ENCODE data around the gene FLACC1. TPM values are rescaled to one million over a fixed set of nuclear protein-coding genes. Genes with fewer than 3 reads are reported as not detected.
"Not testable (repeated sequence)": the region's sequence is repeated elsewhere in the genome, so short reads cannot be mapped to it uniquely, and the experiment has no call there.

The FLACC1 gene
- total RNA-seq, 1 donor from 2014 or later = 0.26 TPM

GRCh38 chr2:201369775-201370174, 12.6 kb upstream of the FLACC1 start:
- H3K36me3 ChIP-seq (ENCODE audit: control insufficient read depth, insufficient read depth, low read length) = no peaks in the 10 kb centered on the region
- FAIRE-seq = no peak
- no peaks in the 10 kb centered on the region for H3K27me3 ChIP-seq (ENCODE audit: control insufficient read depth, insufficient read depth, low read length)
- no peak overlapping the region for H3K4me3 ChIP-seq (ENCODE audit: low read depth, low read length)
- no peak for DNase-seq (ENCODE audit: low read depth)
- TF ChIP-seq, protein P1, sequence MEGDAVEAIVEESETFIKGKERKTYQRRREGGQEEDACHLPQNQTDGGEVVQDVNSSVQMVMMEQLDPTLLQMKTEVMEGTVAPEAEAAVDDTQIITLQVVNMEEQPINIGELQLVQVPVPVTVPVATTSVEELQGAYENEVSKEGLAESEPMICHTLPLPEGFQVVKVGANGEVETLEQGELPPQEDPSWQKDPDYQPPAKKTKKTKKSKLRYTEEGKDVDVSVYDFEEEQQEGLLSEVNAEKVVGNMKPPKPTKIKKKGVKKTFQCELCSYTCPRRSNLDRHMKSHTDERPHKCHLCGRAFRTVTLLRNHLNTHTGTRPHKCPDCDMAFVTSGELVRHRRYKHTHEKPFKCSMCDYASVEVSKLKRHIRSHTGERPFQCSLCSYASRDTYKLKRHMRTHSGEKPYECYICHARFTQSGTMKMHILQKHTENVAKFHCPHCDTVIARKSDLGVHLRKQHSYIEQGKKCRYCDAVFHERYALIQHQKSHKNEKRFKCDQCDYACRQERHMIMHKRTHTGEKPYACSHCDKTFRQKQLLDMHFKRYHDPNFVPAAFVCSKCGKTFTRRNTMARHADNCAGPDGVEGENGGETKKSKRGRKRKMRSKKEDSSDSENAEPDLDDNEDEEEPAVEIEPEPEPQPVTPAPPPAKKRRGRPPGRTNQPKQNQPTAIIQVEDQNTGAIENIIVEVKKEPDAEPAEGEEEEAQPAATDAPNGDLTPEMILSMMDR (IDR thresholded peaks at IDR 0.05; ENCODE audit: insufficient read depth, low read length, severe bottlenecking) = no peak

DNA sequence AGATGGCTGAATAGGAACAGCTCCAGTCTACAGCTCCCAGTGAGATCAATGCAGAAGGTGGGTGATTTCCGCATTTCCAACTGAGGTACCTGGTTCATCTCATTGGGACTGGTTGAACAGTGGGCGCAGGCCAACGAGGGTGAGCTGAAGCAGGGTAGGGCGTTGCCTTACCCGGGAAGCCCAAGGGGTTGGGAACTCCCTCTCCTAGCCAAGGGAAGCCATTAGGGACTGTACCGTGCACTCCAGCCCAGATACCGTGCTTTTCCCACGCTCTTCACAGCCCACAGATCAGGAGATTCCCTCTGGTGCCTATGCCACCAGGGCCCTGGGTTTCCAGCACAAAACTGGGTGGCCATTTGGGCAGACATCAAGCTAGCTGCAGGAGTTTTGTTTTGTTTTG, 12.2 kb upstream of the FLACC1 start:
- DNase-seq (ENCODE audit: low read depth); H3K36me3 ChIP-seq (ENCODE audit: control insufficient read depth, insufficient read depth, low read length); H3K27me3 ChIP-seq (ENCODE audit: control insufficient read depth, insufficient read depth, low read length); H3K4me3 ChIP-seq (ENCODE audit: low read depth, low read length); FAIRE-seq: not testable (repeated sequence)

DNA sequence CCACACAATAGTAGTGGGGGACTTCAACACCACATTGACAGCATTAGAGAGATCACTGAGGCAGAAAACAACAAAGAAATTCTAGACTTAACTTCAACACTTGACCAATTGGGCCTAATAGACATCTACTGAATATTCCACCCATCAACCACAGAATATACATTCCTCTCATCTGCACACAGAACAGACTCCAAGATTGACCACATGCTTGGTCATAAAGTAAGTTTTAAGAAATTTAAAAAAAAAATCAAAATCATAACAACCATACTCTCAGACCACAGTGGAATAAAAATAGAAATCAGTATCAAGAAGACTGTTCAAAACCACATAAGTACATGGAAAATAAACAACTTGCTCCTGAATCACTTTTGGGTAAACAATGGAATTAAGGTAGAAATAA, 9.0 kb upstream of the FLACC1 start:
- DNase-seq (ENCODE audit: low read depth) = no peak
- TF ChIP-seq, protein P1 (IDR thresholded peaks at IDR 0.05; ENCODE audit: insufficient read depth, low read length, severe bottlenecking) = no peak
- H3K36me3 ChIP-seq (ENCODE audit: control insufficient read depth, insufficient read depth, low read length) = no peaks in the 10 kb centered on the region
- H3K27me3 ChIP-seq (ENCODE audit: control insufficient read depth, insufficient read depth, low read length) = no peaks in the 10 kb centered on the region
- no peak overlapping the region for H3K4me3 ChIP-seq (ENCODE audit: low read depth, low read length)
- FAIRE-seq = no peak

- H3K36me3 ChIP-seq (ENCODE audit: control insufficient read depth, insufficient read depth, low read length) = peaks cover 1% of the 10 kb centered on the region
- DNase-seq (ENCODE audit: low read depth) (peak; percentile 71), FAIRE-seq (no peak)
- no peaks in the 10 kb centered on the region for H3K27me3 ChIP-seq (ENCODE audit: control insufficient read depth, insufficient read depth, low read length)
- TF ChIP-seq, protein P1 (IDR thresholded peaks at IDR 0.05; ENCODE audit: insufficient read depth, low read length, severe bottlenecking) = peak; percentile 84
- no peak overlapping the region for H3K4me3 ChIP-seq (ENCODE audit: low read depth, low read length)
These were observed 6.9 kb upstream of the FLACC1 start for GRCh38 chr2:201363857-201364560.

- peaks cover 1% of the 10 kb centered on the region for H3K36me3 ChIP-seq (ENCODE audit: control insufficient read depth, insufficient read depth, low read length)
- TF ChIP-seq, protein P1 (IDR thresholded peaks at IDR 0.05; ENCODE audit: insufficient read depth, low read length, severe bottlenecking) = no peak
- no peaks in the 10 kb centered on the region for H3K27me3 ChIP-seq (ENCODE audit: control insufficient read depth, insufficient read depth, low read length)
- FAIRE-seq (no peak), DNase-seq (ENCODE audit: low read depth) (peak; percentile 9)
- H3K4me3 ChIP-seq (ENCODE audit: low read depth, low read length) = no peak overlapping the region
These were observed 5.3 kb upstream of the FLACC1 start for GRCh38 chr2:201362396-201362795.

DNA sequence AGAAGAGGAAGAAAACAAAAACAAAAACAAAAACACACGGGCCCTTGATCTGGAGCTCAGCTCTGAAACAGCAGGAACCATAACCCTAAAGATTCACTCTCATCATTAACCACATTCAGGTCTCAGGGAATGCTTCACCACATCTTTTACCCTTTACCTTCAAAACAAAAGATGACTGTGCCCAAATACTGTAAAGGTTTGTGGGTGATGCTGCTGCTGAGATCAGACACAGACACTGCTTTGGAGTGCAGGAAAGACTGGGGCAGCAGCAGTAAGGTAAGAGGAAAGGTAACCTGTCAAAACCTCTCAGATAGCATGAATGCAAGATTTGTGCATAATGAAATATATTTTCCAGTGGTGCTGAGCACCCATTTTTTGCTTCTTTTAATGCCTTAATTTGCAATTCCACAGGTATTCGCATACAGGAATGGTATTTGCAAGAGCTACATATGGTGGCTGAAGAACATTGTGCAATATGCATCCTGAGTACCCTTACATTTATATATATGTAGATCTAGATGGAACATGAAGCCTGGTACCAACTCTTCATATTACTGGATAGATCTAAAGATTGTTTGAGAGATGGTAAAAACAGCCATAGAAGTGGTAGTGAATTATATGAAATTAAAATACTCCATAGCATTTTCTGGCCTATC, 4.1 kb upstream of the FLACC1 start:
- Histone ChIP-seq H3K36me3 (ENCODE audit: control insufficient read depth, insufficient read depth, low read length) (peaks cover 1% of the 10 kb centered on the region), H3K4me3 (ENCODE audit: low read depth, low read length) (no peak overlapping the region), H3K27me3 (ENCODE audit: control insufficient read depth, insufficient read depth, low read length) (no peaks in the 10 kb centered on the region)
- DNase-seq (ENCODE audit: low read depth) (no peak), FAIRE-seq (no peak)
- TF ChIP-seq, protein P1 (IDR thresholded peaks at IDR 0.05; ENCODE audit: insufficient read depth, low read length, severe bottlenecking) = no peak

All from bronchial epithelial cell (primary cell).